ENCODE measurements around the gene PIP5K1A. TPM values are rescaled to one million over a fixed set of nuclear protein-coding genes. Genes with fewer than 3 reads are reported as not detected.
A peak's percentile ranks its signal among the peaks of the same experiment; 100 is the strongest.

PIP5K1A gene
- total and polyA plus RNA-seq, 2 donors (not counting 1 experiment from before 2014, with no cell fraction given): 80.9 to 118 TPM

GRCh38 chr1:151175041-151175741 lies 23.2 kb upstream of the PIP5K1A start:
- Histone ChIP-seq H3K79me2 (ENCODE audit: control insufficient read depth, insufficient read depth, low read length) (no peaks in the 10 kb centered on the region), H3K4me2 (ENCODE audit: extremely low read depth, insufficient read depth, low read length) (no peak overlapping the region), H4K20me1 (ENCODE audit: control insufficient read depth, extremely low read depth, insufficient read depth, low read length) (no peaks in the 10 kb centered on the region), H3K36me3 (ENCODE audit: control insufficient read depth, insufficient read depth, low read length) (peaks cover 12% of the 10 kb centered on the region), H3K4me3 (replicated peaks in 1 of 4; ENCODE audit: control extremely low read depth in 1 of 4, insufficient read depth in 1 of 4, low read depth in 3 of 4, low read length in 4 of 4) (no peak overlapping the region), H3K9ac (ENCODE audit: insufficient read depth, low read length) (no peak overlapping the region), H3K4me1 (ENCODE audit: control insufficient read depth, extremely low read depth, insufficient read depth, low read length) (no peaks in the 10 kb centered on the region), H3K9me3 (ENCODE audit: control insufficient read depth, insufficient read depth, low read depth, low read length) (no peaks in the 10 kb centered on the region), H3K27me3 (ENCODE audit: control insufficient read depth, insufficient read depth, low read length) (no peaks in the 10 kb centered on the region), H3K27ac (ENCODE audit: insufficient read depth, low read length) (peak overlapping the region; percentile 35), H2AFZ (ENCODE audit: low read length) (no peak overlapping the region)
- TF ChIP-seq CTCF (conservative IDR thresholded peaks at IDR 0.05 in 1 of 2, IDR thresholded peaks at IDR 0.05 in 1 of 2; ENCODE audit: low read depth in 1 of 2, low read length in 2 of 2) (no peak), EZH2 (IDR thresholded peaks at IDR 0.05; ENCODE audit: low read length, missing control alignments) (no peak)
- peak in 1 of 2 donors; percentile 74 for DNase-seq (ENCODE audit: low read depth in 2 of 2)

GRCh38 chr1:151175863-151176262 lies 22.5 kb upstream of the PIP5K1A start, which contains the start of gene TMOD4:
TSS of gene TMOD4 (minus strand) at chr1:151175981. CDS start at chr1:151174875, 1,106 bp downstream.
- no peaks in the 10 kb centered on the region for H3K4me1 ChIP-seq (ENCODE audit: control insufficient read depth, extremely low read depth, insufficient read depth, low read length)
- H3K9ac ChIP-seq (ENCODE audit: insufficient read depth, low read length): no peak within 1 kb of the TSS
- H3K4me3 ChIP-seq (replicated peaks in 1 of 4; ENCODE audit: control extremely low read depth in 1 of 4, insufficient read depth in 1 of 4, low read depth in 3 of 4, low read length in 4 of 4): no peak within 1 kb of the TSS
- no peak within 1 kb of the TSS for H3K4me2 ChIP-seq (ENCODE audit: extremely low read depth, insufficient read depth, low read length)
- DNase-seq (ENCODE audit: low read depth in 2 of 2): peak in 1 of 2 donors; percentile 37
- H3K36me3 ChIP-seq (ENCODE audit: control insufficient read depth, insufficient read depth, low read length): peaks cover 15% of the 10 kb centered on the region
- no peaks in the 10 kb centered on the region for H3K27me3 ChIP-seq (ENCODE audit: control insufficient read depth, insufficient read depth, low read length)
- no peak within 1 kb of the TSS for H2AFZ ChIP-seq (ENCODE audit: low read length)
- H4K20me1 ChIP-seq (ENCODE audit: control insufficient read depth, extremely low read depth, insufficient read depth, low read length): no peaks in the 10 kb centered on the region
- peak within 1 kb of the TSS; percentile 35 for H3K27ac ChIP-seq (ENCODE audit: insufficient read depth, low read length)
- TF ChIP-seq EZH2 (IDR thresholded peaks at IDR 0.05; ENCODE audit: low read length, missing control alignments): no peak
- peak; percentile 64 to 70 for TF ChIP-seq CTCF (conservative IDR thresholded peaks at IDR 0.05 in 1 of 2, IDR thresholded peaks at IDR 0.05 in 1 of 2; ENCODE audit: low read depth in 1 of 2, low read length in 2 of 2)
- H3K79me2 ChIP-seq (ENCODE audit: control insufficient read depth, insufficient read depth, low read length): no peaks in the 10 kb centered on the region
- no peaks in the 10 kb centered on the region for H3K9me3 ChIP-seq (ENCODE audit: control insufficient read depth, insufficient read depth, low read depth, low read length)

GRCh38 chr1:151176514-151177045 lies 21.8 kb upstream of the PIP5K1A start:
- H3K9ac ChIP-seq (ENCODE audit: insufficient read depth, low read length): no peak overlapping the region
- no peaks in the 10 kb centered on the region for H3K4me1 ChIP-seq (ENCODE audit: control insufficient read depth, extremely low read depth, insufficient read depth, low read length)
- H3K9me3 ChIP-seq (ENCODE audit: control insufficient read depth, insufficient read depth, low read depth, low read length): no peaks in the 10 kb centered on the region
- no peaks in the 10 kb centered on the region for H3K27me3 ChIP-seq (ENCODE audit: control insufficient read depth, insufficient read depth, low read length)
- H3K36me3 ChIP-seq (ENCODE audit: control insufficient read depth, insufficient read depth, low read length): peaks cover 15% of the 10 kb centered on the region
- TF ChIP-seq CTCF (conservative IDR thresholded peaks at IDR 0.05 in 1 of 2, IDR thresholded peaks at IDR 0.05 in 1 of 2; ENCODE audit: low read depth in 1 of 2, low read length in 2 of 2) (no peak), EZH2 (IDR thresholded peaks at IDR 0.05; ENCODE audit: low read length, missing control alignments) (no peak)
- H3K27ac ChIP-seq (ENCODE audit: insufficient read depth, low read length): no peak overlapping the region
- H2AFZ ChIP-seq (ENCODE audit: low read length): no peak overlapping the region
- H4K20me1 ChIP-seq (ENCODE audit: control insufficient read depth, extremely low read depth, insufficient read depth, low read length): no peaks in the 10 kb centered on the region
- H3K4me2 ChIP-seq (ENCODE audit: extremely low read depth, insufficient read depth, low read length): no peak overlapping the region
- H3K4me3 ChIP-seq (replicated peaks in 1 of 4; ENCODE audit: control extremely low read depth in 1 of 4, insufficient read depth in 1 of 4, low read depth in 3 of 4, low read length in 4 of 4): no peak overlapping the region
- H3K79me2 ChIP-seq (ENCODE audit: control insufficient read depth, insufficient read depth, low read length): no peaks in the 10 kb centered on the region
- DNase-seq (ENCODE audit: low read depth in 2 of 2): no peak

Data from fibroblast of lung (primary cell).